ENCODE results near the gene STAT5B.
"Not testable (repeated sequence)": the region's sequence is repeated elsewhere in the genome, so short reads cannot be mapped to it uniquely, and the experiment has no call there.

The STAT5B gene

DNA sequence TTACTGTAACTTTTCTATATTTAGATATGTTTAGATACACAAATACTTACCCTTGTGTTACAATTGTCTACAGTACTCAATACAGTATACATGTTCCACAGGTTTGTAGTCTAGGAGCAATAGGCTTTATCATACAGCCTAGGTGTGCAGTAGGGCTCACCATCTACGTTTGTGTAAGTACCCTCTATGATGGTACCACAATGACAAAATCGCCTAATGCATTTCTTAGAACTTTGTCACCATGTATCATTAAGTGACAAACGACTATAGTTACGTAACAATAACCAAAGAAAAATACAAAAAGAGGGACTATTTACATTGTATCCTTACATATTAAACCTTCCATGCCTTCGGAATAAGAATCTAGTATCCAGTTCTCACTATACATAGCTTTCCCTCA, 8.0 kb downstream of the STAT5B start:
- no peak for DNase-seq (ENCODE audit: low read depth in 1 of 2, low spot score in 1 of 2)

DNA sequence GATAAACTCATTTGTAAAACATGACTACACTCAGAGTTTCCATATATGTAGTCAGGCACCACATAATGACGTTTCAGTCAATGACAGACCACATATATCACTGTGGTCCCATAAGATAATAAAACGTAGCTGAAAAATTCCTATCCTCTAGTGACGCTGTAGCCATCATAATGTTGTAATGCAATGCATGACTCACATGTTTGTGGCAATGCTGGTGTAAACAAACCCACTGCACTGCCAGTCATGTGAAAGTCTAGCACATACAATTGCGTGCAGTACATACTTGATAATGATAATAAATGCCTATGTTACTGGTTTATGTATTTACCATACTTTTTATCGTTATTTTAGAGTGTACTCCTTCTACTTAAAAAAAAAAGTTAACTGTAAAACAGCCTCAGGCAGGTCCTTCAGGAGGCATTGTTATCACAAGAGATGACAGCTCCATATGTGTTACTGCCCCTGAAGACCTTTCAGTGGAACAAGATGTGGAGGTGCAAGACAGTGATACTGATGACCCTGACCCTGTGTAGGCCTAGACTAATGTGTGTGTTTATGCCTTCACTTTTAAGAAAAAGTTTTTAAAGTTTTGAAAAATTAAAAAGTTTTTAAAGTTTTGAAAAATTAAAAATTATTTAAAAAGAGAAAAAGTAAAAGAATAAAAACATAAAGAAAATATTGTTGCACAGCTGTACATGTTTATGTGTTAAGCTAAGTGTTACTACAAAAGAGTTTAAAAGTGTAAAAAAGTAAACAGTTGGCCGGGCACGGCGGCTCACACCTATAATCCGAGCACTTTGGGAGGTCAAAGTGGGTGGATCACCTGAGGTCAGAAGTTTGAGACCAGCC, 9.0 kb downstream of the STAT5B start:
- DNase-seq (ENCODE audit: low read depth in 1 of 2, low spot score in 1 of 2) = peak in 1 of 2 donors; percentile 66

GRCh38 chr17:42266462-42266861, 9.7 kb downstream of the STAT5B start:
- DNase-seq (ENCODE audit: low read depth in 1 of 2, low spot score in 1 of 2) = no peak

GRCh38 chr17:42264366-42264765, 11.8 kb downstream of the STAT5B start:
- DNase-seq (ENCODE audit: low read depth in 1 of 2, low spot score in 1 of 2) = not testable (repeated sequence)

- no peak for DNase-seq (ENCODE audit: low read depth in 1 of 2, low spot score in 1 of 2)
Measured at GRCh38 chr17:42260318-42260717, 15.9 kb downstream of the STAT5B start.

GRCh38 chr17:42255445-42255844, 20.7 kb downstream of the STAT5B start:
- DNase-seq (ENCODE audit: low read depth in 1 of 2, low spot score in 1 of 2) = no peak

DNA sequence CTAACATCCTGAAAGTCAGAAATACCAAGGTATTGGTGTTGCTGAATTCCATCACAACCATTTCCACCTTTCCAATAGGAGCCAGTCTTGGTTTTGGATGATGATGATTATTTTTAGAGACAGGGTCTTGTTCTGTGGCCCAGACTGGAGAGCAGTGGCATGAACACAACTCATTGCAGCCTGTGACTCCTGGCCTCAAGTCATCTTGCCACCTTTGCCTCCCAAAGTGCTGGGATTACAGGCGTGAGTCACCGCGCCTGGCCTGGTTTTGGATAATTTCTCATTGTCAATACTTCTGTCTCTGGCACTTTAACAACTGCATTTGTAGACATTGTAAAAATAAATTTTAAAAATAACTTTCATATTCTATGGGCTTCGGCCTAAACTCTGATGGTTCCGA, 22.6 kb downstream of the STAT5B start:
- no peak for DNase-seq (ENCODE audit: low read depth in 1 of 2, low spot score in 1 of 2)

GRCh38 chr17:42252597-42253550, 23.3 kb downstream of the STAT5B start:
- DNase-seq (ENCODE audit: low read depth in 1 of 2, low spot score in 1 of 2) = no peak

- DNase-seq (ENCODE audit: low read depth in 1 of 2, low spot score in 1 of 2) = no peak
Measured at GRCh38 chr17:42251115-42251514, 25.1 kb downstream of the STAT5B start.

DNA sequence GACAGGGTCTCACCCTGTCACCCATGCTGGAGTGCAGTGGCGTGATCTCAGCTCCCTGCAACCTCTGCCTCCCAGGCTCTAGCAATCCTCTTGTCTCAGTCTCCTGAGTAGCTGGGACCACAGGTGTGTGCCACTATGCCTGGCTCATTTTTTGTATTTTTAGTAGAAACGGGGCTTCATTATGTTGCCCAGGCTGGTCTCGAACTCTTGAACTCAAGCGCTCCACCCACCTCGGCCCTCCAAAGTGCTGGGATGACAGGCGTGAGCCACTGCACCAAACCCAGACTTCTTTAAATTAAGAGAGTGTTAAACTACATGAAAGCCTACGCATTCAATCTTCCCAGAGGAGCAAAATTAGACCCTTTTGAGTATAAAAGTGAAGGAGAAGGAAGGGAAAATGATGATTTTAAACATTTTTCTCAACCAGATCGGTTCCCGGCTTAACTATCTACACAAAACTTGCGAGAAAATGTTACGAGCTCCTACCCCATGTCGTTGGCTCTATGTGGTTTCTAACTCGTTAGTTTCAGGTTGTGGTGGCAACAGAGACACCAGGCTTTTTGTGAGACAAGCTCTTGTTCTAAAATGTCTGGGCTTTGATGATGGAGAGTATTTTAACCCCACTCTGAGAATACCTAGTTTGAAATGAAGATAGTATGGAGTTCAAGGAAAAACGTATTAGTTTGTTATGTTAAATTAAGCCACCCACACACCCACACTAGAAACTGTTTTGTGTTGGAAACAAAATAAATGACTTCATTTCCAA, 26.3 kb downstream of the STAT5B start:
- peak in 1 of 2 donors; percentile 32 for DNase-seq (ENCODE audit: low read depth in 1 of 2, low spot score in 1 of 2)

DNA sequence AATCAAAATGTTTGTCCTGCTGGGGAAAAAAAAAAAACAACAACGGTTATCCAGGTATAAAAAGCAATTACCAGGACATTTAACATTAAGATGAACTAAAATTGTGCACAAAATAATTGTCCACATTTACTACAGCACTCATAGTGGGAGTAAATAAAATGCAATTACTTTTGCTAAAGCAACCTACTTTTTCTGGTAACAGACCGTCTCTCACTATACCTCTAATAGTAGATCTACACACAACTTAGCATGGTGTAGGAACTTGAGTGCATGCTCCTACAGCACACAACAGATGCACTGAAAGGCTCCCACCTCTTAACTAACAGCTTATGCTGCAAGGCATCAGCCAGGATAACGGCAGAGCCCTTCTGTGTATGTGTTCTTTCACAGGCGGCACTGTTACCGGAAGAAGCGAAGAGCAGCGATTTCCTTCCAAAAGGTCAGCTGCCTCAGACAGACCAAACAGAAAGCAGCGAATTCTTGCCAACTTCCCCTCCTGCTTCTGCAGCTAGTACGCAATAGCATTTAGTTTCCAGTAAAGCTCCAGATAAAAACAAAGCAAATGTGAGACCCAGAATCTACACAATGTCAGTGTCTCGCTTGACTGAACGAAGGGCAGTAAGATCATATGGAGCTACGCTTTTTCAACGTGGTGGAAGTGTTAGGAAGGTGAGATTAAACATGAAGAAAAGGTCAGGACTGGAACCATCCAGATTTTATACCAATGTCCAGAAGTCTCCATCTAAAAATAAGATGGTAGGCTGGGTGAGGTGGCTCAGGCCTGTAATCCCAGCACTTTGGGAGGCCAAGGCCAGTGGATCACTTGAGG, 27.6 kb downstream of the STAT5B start:
- DNase-seq (ENCODE audit: low read depth in 1 of 2, low spot score in 1 of 2) = peak; percentile 41 to 76

DNA sequence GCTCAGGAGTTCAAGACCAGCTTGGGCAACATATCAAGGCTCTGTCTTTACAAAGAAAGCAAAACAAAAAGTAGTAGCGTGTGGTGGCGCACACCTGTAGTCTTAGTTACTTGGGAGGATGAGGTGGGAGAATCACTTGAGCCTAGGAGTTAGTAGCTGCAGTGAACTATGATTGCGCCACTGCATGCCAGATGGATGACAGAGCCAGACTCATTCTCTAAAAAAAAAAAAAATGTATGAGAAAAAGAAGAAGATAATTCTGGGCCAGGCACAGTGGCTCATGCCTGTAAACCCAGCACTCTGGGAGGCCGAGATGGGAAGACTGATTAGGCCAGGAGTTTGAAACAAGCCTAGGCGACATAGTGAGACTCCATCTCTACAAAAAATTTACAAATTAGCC, 28.5 kb downstream of the STAT5B start:
- DNase-seq (ENCODE audit: low read depth in 1 of 2, low spot score in 1 of 2) = no peak

DNA sequence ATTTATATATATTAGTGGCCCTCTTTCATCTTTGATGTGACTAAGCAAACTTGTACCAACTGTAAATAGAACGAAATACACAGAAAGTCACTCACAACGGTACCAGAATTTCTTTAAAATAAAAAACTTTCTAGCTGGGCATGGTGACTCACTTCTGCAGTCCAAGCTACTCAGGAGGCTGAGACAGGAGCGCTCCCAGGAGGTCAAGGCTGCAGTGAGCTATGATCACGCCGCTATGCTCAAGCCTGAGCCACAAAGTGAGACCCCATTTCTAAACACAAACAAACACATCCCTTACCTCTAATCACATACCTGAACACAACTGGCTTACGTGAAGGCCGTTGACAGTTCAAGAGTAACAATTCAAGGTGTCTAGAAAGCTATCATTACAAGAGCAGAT, 29.7 kb downstream of the STAT5B start:
- no peak for DNase-seq (ENCODE audit: low read depth in 1 of 2, low spot score in 1 of 2)

- DNase-seq (ENCODE audit: low read depth in 1 of 2, low spot score in 1 of 2) = not testable (repeated sequence)
Measured at GRCh38 chr17:42245183-42245582, 31.0 kb downstream of the STAT5B start.

DNA sequence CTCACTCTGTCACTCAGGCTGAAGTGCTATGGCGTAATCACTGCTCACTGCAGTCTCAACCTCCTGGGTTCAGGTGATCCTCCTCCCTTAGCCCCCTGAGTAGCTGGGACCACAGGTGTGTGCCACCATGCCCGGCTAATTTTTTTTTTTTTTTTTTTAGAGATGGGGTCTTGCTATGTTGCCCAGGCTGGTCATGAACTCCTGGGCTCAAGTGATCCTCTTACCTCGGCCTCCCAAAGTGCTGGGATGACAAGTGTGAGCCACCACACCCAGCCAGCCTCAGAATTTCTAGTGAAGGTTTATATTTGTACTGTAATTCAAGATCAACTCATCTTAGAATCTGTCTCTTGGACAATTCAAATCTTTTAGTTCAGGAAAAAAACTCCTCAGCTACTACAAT, 32.1 kb downstream of the STAT5B start:
- DNase-seq (ENCODE audit: low read depth in 1 of 2, low spot score in 1 of 2) = not testable (repeated sequence)

GRCh38 chr17:42243493-42243982, 32.7 kb downstream of the STAT5B start:
- no peak for DNase-seq (ENCODE audit: low read depth in 1 of 2, low spot score in 1 of 2)

GRCh38 chr17:42241871-42242270, 34.3 kb downstream of the STAT5B start:
- no peak for DNase-seq (ENCODE audit: low read depth in 1 of 2, low spot score in 1 of 2)

- not testable (repeated sequence) for DNase-seq (ENCODE audit: low read depth in 1 of 2, low spot score in 1 of 2)
Measured at GRCh38 chr17:42240863-42241262, 35.3 kb downstream of the STAT5B start.

GRCh38 chr17:42240201-42240600, 36.0 kb downstream of the STAT5B start:
- DNase-seq (ENCODE audit: low read depth in 1 of 2, low spot score in 1 of 2) = no peak

GRCh38 chr17:42239576-42239975, 36.6 kb downstream of the STAT5B start:
- not testable (repeated sequence) for DNase-seq (ENCODE audit: low read depth in 1 of 2, low spot score in 1 of 2)

All from activated CD4-positive, alpha-beta T cell treated with anti-CD3 and anti-CD28 coated beads, Interleukin-2, amount 50 U/mL, for 24 hours (primary cell).